Germinal center (tissue), 1 donor: ENCODE measurements around the gene SUFU.

Source experiments
- DNase-seq: peaks from one replicate; pipeline ENCODE4 v3.0.0; 2012; ENCODE audit warnings: mixed read lengths, low spot score

The SUFU gene

GRCh38 chr10:102597131-102597991, 93.6 kb downstream of the SUFU start:
- no peak for DNase-seq

- no peak for DNase-seq
Measured at GRCh38 chr10:102598243-102598642, 94.5 kb downstream of the SUFU start.

DNA sequence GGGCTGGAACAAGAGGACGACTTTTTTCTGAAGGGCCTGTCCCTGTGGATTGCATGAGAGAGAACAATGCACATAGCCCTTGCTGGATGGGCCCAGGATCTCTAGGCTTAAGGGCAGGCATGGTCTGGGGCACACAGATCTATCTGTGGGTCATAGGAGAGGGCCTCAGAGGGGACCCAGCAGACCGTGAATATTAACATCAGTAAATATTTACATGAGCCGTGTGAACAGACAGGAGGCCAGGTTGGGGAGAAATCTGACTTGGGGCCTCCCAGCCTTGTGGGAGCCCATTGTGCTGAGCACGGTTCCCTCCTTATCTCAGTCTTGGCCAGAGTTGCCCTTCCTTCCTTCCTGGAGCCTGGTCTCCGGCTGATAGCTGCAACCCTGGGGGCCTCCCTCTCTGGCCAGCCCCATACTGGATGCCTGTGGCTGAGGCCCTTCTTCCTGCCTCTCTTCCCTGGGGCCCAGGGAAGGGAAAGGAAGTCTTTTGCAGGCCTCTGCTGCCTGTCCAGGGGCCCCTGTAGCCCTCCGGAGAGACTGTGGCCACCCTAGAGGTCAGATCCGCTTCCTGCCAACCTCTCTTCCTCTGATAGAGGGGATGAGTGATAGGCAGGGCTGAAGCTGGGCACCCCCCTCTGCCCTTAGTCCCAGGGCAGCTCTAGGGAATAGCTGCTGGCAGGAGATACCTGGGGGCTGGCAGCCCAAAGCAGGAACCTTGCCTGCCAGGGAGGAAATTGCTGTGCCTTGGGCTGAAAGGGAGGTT, 96.0 kb downstream of the SUFU start:
- DNase-seq = no peak

DNA sequence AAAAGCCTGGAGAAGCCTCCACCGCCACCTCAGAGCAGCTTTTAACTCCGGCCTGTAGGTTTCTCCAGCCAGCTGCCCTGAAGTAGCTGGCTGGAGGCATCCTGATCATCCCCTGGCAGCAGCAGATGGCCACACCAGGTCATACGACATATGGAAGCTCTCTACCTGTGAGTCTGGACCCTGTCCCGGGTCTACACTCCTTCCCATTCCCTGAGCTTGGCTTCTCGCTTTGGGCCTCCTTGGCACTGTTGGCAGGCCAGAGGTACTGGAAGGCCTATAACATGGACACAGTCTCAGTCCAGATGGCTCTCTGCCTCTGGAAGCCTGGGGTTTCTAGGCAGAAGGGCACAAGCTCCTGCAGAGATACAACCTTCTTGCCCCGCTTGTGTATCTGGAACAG, 97.0 kb downstream of the SUFU start:
- DNase-seq = no peak

DNA sequence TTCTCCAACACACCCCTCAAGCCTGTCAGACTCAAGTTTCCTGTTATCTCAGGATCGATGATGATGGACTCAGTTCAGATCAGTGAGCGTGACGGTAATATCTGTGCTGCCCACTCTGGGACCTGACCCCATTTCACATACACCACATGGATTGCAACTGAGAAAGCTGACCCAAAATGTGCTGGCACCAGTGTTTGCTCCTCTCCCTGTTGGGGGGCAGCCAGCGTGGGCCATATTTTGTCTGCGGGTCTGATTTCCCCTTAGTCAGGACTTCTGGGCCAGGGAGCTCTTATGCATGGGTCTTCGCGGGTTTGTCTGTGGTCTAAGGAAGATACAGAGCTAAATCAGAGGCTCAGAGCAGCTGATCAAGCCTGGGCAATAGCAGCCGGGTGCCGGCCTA, 97.9 kb downstream of the SUFU start:
- no peak for DNase-seq

- no peak for DNase-seq
Measured at GRCh38 chr10:102602272-102603045, 98.7 kb downstream of the SUFU start.

GRCh38 chr10:102603946-102604345, 100.2 kb downstream of the SUFU start:
- DNase-seq = no peak

DNA sequence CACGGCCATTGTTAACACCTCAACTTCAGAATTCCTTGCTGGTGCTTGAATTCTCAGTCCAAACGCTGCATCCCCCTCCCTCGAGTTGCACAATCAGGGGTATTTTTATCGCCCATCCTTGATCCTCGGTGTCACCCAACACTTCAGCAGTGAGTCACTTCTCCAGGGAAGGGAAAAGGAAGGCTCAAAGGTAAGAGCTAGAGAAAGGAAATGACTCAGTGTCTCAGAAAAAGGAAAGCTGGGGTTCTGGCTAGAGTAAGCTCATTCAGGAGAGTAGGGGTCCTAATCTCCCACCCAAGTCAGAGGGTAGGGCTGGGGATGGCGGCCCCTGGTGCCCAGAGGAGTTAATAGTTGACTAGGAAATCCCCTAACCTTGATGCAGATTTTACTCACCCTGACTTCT, 100.7 kb downstream of the SUFU start:
- no peak for DNase-seq

DNA sequence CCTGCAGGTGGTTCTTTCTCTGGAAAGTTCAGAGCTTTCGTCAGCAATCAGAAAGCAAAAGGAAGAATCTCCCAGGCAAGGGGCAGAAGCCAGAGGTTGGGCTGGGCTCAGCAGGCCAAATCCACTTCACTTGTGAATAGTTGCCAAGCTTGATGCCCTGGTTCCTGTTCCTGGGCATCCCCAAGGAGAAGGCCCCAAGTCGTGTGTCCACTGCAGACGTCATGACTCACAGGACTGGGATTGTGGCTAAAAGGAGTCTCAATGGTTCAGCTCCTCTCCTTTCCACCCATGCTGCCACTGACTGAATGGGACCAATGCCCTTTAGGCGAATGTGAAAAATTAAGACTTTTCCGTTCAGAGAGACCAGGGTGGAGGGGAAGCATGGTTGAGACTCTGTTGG, 101.9 kb downstream of the SUFU start:
- no peak for DNase-seq

DNA sequence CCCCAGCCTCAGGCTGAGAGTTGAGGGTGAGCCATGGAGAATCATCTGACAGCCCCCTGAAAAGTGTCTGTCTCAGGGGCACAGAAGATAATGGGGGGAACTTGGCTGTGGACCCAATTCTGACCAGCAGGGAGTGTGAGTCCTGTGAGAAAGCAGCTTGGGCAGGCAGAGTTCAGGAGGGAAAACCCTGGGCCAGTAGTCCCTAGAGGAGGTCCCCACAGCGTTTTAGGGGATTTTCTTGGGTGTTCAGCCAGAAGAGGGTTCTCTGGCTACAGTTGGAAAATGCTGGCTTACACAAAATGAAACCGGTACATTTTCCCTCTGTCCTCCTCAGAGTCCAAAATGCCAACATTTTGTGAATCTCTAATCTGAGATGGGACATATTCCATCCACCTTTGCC, 104.7 kb downstream of the SUFU start:
- DNase-seq = no peak

GRCh38 chr10:102610441-102610887, 106.7 kb downstream of the SUFU start:
- DNase-seq = no peak

DNA sequence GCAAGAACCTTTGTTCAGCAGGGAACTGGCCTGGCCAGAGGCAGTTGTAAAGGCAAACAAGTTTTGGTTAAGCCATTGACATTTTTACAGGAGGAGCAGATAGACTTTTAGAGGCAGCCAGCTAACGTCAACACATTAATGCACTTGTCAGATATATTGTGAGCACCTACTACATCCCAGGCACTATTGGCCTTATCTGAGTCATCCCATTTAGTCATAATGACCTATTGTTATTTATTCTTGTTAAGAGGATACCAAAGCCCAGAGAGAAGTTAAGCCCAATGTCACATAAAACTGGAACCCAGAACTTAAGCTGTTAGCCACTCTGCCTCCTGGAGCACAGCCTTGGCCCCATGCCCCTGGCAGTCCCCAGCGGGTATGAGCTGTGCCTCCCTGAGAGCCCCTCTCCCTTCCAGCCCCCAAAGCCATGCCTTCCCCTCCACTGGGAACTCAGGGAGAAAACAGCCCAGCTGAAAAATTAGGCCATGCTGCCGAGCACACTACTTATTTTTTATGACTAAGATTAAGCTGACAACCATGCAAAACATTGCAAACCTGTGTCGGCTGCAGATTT, 107.8 kb downstream of the SUFU start:
- no peak for DNase-seq

DNA sequence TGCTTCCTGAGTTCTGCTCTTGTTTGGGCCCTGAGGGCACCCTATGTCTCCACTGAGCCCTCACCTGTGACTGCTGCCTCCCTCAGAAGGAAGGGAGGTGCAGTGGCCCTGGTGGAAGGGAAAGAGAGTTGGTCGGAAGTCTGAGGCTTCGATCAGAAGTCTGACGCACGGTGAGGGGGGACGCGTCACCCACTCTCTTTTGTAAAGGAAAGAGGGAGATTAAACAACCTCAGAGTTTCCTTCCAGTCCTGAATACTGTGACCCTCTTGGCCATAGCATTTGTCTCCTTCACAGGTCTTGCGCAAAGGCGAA, 109.1 kb downstream of the SUFU start:
- DNase-seq = no peak

DNA sequence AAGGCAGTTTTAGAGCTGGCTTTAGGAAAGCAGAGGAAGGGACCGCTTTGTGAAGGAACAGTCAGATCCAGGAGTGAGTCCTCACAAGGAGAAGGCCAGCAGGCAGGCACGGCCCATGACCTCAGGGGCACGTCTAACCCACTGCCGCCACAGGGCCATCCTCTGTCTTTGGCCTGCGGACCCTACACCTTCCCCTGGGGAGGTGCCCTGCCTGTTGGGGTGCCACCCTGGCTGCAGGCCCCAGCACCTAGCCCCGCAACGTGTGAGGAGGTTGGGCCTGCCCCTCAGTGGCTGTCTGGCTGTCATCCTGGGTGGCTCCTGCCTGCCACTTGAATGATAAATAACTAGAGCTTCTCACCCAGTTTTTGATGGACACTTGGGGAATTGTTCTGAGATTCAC, 109.5 kb downstream of the SUFU start:
- no peak for DNase-seq

DNA sequence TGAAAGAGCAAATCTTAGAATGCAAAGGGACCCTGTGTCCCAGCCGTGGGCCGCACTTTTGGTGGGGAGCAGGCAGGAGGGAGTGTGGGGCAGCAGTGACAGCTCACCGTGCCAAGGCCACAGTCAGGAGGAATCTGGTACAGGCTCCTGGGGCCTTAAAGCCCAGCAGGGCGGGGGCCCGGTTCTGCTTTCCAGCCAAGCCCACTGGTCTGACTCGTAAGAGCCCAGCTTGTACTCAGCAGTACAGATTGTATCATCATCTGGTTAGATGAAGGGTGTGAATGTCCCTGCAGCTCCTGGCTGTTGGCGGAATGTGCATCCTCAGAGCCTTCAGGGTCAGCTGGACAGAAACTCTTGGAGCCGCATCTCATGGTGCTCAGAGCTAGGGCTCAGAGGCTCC, 110.0 kb downstream of the SUFU start:
- no peak for DNase-seq

DNA sequence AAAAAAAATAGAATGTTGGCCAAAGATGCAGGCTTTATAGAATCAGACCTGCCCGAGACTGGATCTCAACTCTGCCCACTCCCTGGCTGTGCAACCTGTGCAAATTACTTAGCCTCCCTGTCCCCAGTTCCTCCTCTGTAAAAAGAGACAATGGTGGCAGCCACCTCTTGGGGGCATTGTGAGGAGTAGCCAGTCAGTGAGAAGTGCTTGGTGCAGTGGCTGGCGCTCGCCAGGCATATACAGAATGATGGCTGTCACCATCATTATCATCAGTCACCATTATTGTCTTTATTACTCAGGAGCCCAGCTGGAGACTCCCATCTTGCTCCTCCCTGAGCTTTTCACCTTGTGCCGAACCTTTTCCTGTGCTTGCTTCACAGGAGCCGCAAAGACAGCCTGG, 111.1 kb downstream of the SUFU start:
- no peak for DNase-seq

DNA sequence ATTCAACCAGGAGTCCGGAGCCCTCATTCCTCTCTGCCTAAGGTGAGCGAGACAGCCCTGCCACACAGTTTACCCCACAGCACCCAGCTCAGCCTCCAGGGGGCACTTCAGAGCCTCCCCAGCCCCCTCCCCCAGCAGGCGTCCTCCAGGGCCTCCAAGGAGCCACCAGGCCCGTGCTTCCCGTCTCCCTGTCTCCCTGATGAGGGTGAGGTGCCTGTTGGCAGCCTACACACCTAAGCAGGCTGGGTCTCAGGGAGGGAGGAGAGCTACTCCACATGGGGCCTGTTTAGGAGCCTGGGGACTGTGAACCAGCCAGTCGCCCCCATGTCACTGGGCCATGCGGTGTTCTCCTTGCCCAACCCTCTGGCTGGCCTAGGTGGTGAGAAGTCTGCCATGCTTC, 111.6 kb downstream of the SUFU start:
- DNase-seq = peak; percentile 17

GRCh38 chr10:102616066-102616770, 112.4 kb downstream of the SUFU start:
- no peak for DNase-seq

DNA sequence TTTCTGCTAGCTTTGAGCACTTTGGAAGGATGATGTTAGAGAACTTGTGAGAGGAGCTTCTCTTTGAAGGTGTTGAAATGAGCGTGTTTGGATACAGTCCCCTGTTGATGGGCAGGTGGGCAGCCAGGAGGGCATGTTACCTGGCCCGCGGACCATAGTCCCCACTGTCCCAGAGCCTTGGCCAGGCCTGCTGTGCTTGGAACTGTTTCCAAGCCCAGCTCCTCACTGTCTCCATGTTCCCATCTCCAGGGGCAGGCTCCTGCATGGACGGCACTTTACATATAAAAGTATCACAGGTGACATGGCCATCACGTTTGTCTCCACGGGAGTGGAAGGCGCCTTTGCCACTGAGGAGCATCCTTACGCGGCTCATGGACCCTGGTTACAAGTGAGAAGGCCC, 113.3 kb downstream of the SUFU start:
- no peak for DNase-seq

DNA sequence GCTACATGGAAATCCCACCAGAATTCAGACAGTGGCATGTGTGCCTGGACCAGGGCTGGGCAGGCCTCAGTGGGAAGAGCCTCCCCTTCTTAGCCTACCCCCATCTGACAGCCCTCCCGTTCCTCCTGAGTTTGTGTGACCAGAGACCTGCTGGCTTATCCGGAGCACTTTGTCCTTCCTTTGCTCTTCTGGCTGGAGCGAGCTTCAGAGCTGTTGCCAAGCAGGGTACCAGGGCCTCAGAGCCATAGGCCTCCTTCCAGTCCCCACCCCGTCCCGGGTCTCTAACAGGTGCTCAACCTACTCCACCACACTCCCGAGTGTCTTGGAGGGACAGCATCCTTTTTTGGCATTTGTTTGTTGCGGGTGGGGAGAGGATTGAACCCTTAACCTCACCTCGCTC, 114.0 kb downstream of the SUFU start:
- no peak for DNase-seq

DNA sequence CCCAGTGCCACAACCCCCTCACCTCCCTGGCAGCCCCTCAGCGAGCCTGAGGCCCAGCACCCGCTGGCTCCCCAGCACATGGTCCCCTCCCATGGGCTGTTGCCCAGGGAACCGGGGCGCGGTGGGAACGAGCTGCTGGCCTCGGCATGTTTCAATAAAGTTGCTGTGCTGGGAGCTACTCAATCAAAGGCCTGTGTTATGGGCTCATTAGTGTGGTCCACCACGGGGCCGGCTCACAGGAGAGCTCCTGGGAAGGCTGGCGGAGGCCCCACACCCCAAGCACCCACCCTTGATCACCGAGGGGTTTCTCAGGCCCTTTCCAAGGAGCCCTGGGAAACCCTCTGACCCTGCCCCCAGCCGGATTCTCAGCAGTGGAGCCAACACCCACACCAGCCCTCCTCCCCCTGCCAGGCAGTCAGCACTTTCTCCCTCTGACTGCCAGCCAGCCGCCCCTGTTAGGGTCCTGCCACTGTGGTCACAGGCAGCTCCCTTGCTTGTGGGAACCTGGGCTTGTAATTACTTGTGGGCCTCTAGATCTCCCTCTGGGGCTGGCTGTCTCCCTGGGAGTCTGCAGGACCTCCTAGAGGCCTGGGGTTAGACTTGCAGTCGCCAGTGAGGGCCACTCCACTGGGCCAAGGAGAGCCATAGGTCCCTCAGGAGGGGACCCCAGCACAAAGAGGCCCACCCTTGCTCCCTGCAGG, 115.7 kb downstream of the SUFU start:
- DNase-seq = no peak
